Measurements from ENCODE around the gene MED26. TPM values are rescaled to one million over a fixed set of nuclear protein-coding genes. Genes with fewer than 3 reads are reported as not detected.

Gene MED26
- total and polyA plus RNA-seq, 2 of the 8 experiments (the other 6 are each of a cell fraction or from before 2014, with no cell fraction given): 5.3 to 10.7 TPM

DNA sequence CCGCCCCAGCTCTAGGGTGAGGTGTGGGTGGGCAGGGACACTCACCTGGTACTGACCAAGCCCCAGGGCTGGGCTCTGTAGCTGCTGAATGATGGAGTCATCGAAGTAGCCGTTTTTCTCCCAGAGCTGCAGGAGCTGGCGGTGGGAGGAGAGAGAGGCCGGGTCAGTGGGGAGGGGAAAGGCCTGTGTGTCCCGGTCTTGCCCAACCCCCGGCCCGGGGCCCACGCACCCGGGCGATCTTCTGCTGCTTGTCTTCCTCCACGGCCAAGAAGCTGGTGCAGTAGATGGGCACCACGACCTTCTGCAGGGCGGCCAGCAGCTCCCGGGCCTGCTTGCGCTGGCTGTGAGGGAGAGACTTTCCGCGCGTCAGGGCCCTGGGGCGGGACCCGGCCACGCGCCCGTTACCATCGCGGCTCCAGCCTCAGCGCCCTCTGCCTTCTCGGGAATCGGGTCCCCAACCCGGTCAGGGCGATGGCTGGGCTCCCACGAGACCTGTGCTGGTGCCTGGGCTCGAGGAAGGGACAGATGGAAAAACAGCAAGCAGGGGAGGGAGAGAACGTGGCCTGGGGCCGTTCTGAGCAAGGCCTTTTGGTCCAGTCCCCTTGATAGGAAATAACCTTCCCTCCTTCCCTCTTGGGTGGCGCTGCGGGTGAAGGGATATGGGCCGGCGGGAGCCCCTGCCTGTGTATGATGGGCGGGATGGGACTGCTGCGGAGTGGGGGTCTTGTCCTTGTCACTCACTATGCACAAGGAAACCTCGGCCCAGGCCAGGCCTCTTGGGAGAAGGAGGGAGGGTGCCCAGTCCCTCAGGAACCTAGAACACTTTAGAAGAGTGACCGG is 97.2 kb downstream of the MED26 start:
- no peak overlapping the region for H3K9ac ChIP-seq (replicated peaks in 1 of 4; ENCODE audit: extremely low read depth in 1 of 4, low read depth in 3 of 4, low read length in 3 of 4)
- FAIRE-seq: no peak
- H4K91ac ChIP-seq (replicated peaks; ENCODE audit: insufficient read length, low read length): no peak overlapping the region
- H2BK120ac ChIP-seq (replicated peaks; ENCODE audit: low read depth, low read length): no peak overlapping the region
- no peaks in the 10 kb centered on the region for H3K9me3 ChIP-seq (ENCODE audit: insufficient read depth in 2 of 2, low read depth in 1 of 2, low read length in 1 of 2)
- H2BK15ac ChIP-seq (ENCODE audit: low read length): no peak overlapping the region
- H3K79me1 ChIP-seq (ENCODE audit: low read depth, low read length): peaks cover 3% of the 10 kb centered on the region
- DNase-seq (ENCODE audit: low read depth in 1 of 2, low spot score in 2 of 2): no peak
- H3K4ac ChIP-seq (replicated peaks; ENCODE audit: insufficient read length, low read depth, low read length): no peak overlapping the region
- no peak overlapping the region for H3K4me3 ChIP-seq (ENCODE audit: extremely low read depth in 1 of 4, insufficient read depth in 2 of 4, low read depth in 3 of 4, low read length in 4 of 4)
- no peak overlapping the region for H3K4me2 ChIP-seq (ENCODE audit: insufficient read depth in 1 of 2, low read depth in 2 of 2, low read length in 2 of 2)
- no peak overlapping the region for H3K14ac ChIP-seq (ENCODE audit: insufficient read length)
- TF ChIP-seq CHD1 (IDR thresholded peaks at IDR 0.05; ENCODE audit: low read depth, low read length) (no peak), SIRT6 (IDR thresholded peaks at IDR 0.05; ENCODE audit: low read length) (no peak), RXRA (IDR thresholded peaks at IDR 0.05; ENCODE audit: insufficient read depth, low read depth, low read length) (no peak), KDM4A (IDR thresholded peaks at IDR 0.05; ENCODE audit: low read depth, low read length, severe bottlenecking) (no peak), POLR2A (IDR thresholded peaks at IDR 0.05; ENCODE audit: control extremely low read depth in 1 of 2, low read depth in 2 of 2, low read length in 2 of 2) (no peak), TAF7 (optimal IDR thresholded peaks at IDR 0.05; ENCODE audit: borderline replicate concordance, low read depth, low read length) (no peak), PHF8 (conservative IDR thresholded peaks at IDR 0.05; ENCODE audit: low read depth, low read length) (no peak)
- TF ChIP-seq, protein P1, sequence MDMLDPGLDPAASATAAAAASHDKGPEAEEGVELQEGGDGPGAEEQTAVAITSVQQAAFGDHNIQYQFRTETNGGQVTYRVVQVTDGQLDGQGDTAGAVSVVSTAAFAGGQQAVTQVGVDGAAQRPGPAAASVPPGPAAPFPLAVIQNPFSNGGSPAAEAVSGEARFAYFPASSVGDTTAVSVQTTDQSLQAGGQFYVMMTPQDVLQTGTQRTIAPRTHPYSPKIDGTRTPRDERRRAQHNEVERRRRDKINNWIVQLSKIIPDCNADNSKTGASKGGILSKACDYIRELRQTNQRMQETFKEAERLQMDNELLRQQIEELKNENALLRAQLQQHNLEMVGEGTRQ (IDR thresholded peaks at IDR 0.05; ENCODE audit: low read length): no peak
- no peak overlapping the region for H4K5ac ChIP-seq (ENCODE audit: insufficient read length, low read depth, low read length)
- H4K20me1 ChIP-seq (replicated peaks in 1 of 2; ENCODE audit: control insufficient read depth in 1 of 2, insufficient read depth in 2 of 2, low read length in 2 of 2): peaks cover 7 to 34% of the 10 kb centered on the region in 2 experiments
- H3K23me2 ChIP-seq (ENCODE audit: low read depth, low read length): no peaks in the 10 kb centered on the region
- H2BK20ac ChIP-seq (ENCODE audit: low read length): no peak overlapping the region
- no peak overlapping the region for H2AFZ ChIP-seq (ENCODE audit: low read length)
- H2AK5ac ChIP-seq (ENCODE audit: low read depth, low read length): no peak overlapping the region
- no peaks in the 10 kb centered on the region for H3K79me2 ChIP-seq (ENCODE audit: control insufficient read depth in 1 of 2, insufficient read depth in 2 of 2, low read length in 2 of 2)
- no peak overlapping the region for H3K23ac ChIP-seq (ENCODE audit: insufficient read length)
- POLR2A ChIA-PET (ENCODE audit: partially characterized antibody): interaction anchor here (0.6 to 6.2 kb wide), 3 partner anchors 13 to 98 kb away, joined by 3 to 34 read pairs (median 3); no protein-coding TSS in a partner anchor
- WGBS, 2 experiments (ENCODE audit: extremely low coverage in 1 of 2, insufficient coverage in 1 of 2, insufficient read length in 1 of 2, insufficient replicate concordance in 2 of 2, low coverage in 1 of 2, low lambda C conversion rate in 2 of 2, missing lambda C conversion rate in 1 of 2): 98% methylated on average over 22 of the region's 43 CpGs; no CpG with 5 or more reads in 1 of the 2 experiments
- H4K8ac ChIP-seq (ENCODE audit: extremely low read depth, insufficient read depth, low read length): no peak overlapping the region; the same call in none of the 2 replicates
- no peak overlapping the region for H3K18ac ChIP-seq (ENCODE audit: extremely low read depth, low read length)
- no peaks in the 10 kb centered on the region for H3K4me1 ChIP-seq (replicated peaks in 1 of 4; ENCODE audit: control insufficient read depth in 3 of 4, insufficient read depth in 4 of 4, low read length in 3 of 4)
- H2BK12ac ChIP-seq (ENCODE audit: low read depth, low read length): no peak overlapping the region
- H3K27ac ChIP-seq (ENCODE audit: low read depth, low read length): no peak overlapping the region
- H2BK5ac ChIP-seq (ENCODE audit: low read depth, low read length): no peak overlapping the region
- H3K36me3 ChIP-seq (ENCODE audit: control insufficient read depth in 2 of 4, insufficient read depth in 4 of 4, low read length in 3 of 4): peaks cover 45 to 86% (median 79%) of the 10 kb centered on the region in 4 experiments
- H3K56ac ChIP-seq (replicated peaks; ENCODE audit: insufficient read length, low read depth, low read length): no peak overlapping the region
- H3K27me3 ChIP-seq (replicated peaks in 1 of 4; ENCODE audit: control insufficient read depth in 3 of 4, extremely low read depth in 1 of 4, insufficient read depth in 3 of 4, low read length in 3 of 4): no peaks in the 10 kb centered on the region
- CTCF ChIA-PET (ENCODE audit: partially characterized antibody): interaction anchor here (2.0 kb wide), 1 partner anchor 16 kb away, joined by 5 read pairs; no protein-coding TSS in a partner anchor

Measured in H1 (cell line).